Right lobe of liver (tissue), 6 donors: ENCODE data around the gene RNH1. TPM values are rescaled to one million over a fixed set of nuclear protein-coding genes. Genes with fewer than 3 reads are reported as not detected.

Experiments
- ATAC-seq, 4 donors: fragments of 200-7000 bp; cut with Tn5 transposase; one replicate each; pipeline ENCODE4 v1.9.1; 2020; ENCODE audit warnings: mild to moderate bottlenecking in 4 of 4, moderate library complexity in 4 of 4
- DNase-seq, 3 donors: peaks; one replicate each; pipeline ENCODE4 v3.0.0-alpha.2; 2020
- H3K27ac ChIP-seq, 3 donors: fragments of 200-600 bp; one replicate each; pipeline ENCODE4 v1.8.0; 2022
- H3K27me3 ChIP-seq, 2 donors: fragments of 200-600 bp; one replicate each; pipeline ENCODE4 v1.8.0; 2022
- H3K36me3 ChIP-seq, 4 donors: fragments of 200-600 bp; sonication (generic) in 1 of 4; one replicate each; pipeline versions ENCODE4 v1.5.1 to v1.8.0; 2017 to 2022; ENCODE audit warnings: control low read depth in 1 of 4
- H3K4me1 ChIP-seq, 4 donors: fragments of 200-600 bp; sonication (generic) in 1 of 4; one replicate each; pipeline versions ENCODE4 v1.5.1 to v1.8.0; 2017 to 2022; ENCODE audit warnings: control low read depth in 1 of 4
- H3K4me3 ChIP-seq, 3 donors: fragments of 200-600 bp; one replicate each; pipeline ENCODE4 v1.8.0; 2022
- H3K9me3 ChIP-seq, 4 donors: fragments of 200-600 bp; sonication (generic) in 1 of 4; one replicate each; pipeline versions ENCODE4 v1.5.1 to v1.8.0; 2017 to 2022; ENCODE audit warnings: control low read depth in 1 of 4
- POLR2A ChIP-seq: fragments of 450-650 bp; IDR thresholded peaks from one replicate; pipeline ENCODE4 v1.6.1; 2017; ENCODE audit warnings: antibody characterized with exemption, mild to moderate bottlenecking
- WGBS: methylation state at CpG from one replicate; pipeline ENCODE4 v1.1.6; 2018; ENCODE audit warnings: low coverage, low lambda C conversion rate; ENCODE audit not compliant: insufficient coverage; ENCODE audit errors: missing lambda C conversion rate; 5-methylcytosine and 5-hydroxymethylcytosine counted together
- intact Hi-C, 2 donors: fragments of 100-400 bp; cut with DNase I; formaldehyde crosslinking; loops; one replicate each; pipeline versions ENCODE4 v1.11.2 to v1.14.1; 2022
- total RNA-seq, 6 experiments: library from RNA; depleted of rRNA in 2 of 6; stranded (reverse); fragments of >200 nt in 2 of 6; fragmentation: NEBNext Ultra II Directional in 3 of 6; extraction: Animal tissue kit (Norgen Biotek cat#: 25700) in 3 of 6; gene quantifications; one replicate each; pipeline versions ENCODE4 v1.1.0 to v1.2.4, GENCODE V29; 2016 to 2023
- TF ChIP-seq, protein P1 (sequence below), 4 donors: fragments of 200-600 bp in 3 of 4; fragments of 450-650 bp in 1 of 4; IDR thresholded peaks; one replicate each; pipeline versions ENCODE4 v1.5.1 to v1.8.0; 2016 to 2022; ENCODE audit warnings: antibody characterized with exemption in 4 of 4, mild to moderate bottlenecking in 2 of 4
- donor health status: DM: no; HTN: yes; CAD: no.
- donor health status: DM: no; HTN: no; CAD: no.
- donor health status: DM: no; HTN: no; CAD: no.
- donor health status: DM: no; HTN: yes; CAD: no.
- donor health status: DM: no; HTN: yes; CAD: no.

Gene RNH1
- total RNA-seq, 6 experiments from 2014 or later, result 66.4 to 135 (median 76.2) TPM

DNA sequence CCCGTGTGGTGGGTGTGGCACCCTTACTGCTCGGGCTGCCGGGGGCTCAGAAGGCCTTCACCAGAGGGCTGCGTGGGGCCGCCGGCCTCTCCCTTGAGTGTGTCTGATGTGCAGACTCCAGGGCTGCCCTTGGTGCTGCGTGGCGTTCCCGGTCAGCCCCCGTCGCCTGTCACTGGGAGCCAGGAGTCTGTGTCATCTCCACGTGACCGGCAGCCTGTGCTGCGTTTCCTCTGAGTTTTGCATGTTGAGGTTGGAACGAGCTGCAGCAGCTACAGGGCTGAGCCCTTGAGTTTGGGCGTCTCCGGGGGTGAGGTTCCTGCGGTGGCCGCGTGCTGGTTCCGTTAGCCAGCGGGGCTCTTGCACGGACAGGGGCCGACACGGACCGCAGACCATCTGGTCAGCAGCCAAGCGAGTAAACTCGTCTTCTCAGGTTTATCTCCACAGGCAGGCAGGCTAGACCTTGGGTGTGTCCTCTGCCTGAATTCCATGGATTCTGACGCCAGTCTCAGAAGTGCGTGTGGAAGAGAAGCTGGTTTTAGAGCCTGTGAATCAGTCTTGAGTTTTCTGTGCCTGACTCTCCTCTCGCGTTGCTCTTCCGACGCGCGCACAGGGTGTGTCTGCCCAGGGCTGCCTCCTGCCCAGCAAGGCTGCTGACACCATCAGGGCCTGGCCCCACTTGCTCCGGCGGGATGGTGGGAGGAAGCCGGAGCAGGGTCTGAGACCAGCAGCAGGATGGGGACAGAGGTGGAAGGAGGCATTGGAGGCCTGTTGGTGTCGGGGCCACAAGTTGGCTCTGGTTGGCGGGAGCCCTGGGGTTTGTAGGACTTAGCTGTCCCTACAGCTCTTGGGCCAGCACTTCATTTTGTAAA is 46.5 kb downstream of the RNH1 start:
- Histone ChIP-seq H3K27ac (no peak overlapping the region), H3K9me3 (no peaks in the 10 kb centered on the region), H3K36me3 (peaks cover 0 to 9% (median 0%) of the 10 kb centered on the region in 4 donors), H3K4me3 (no peak overlapping the region), H3K4me1 (no peaks in the 10 kb centered on the region), H3K27me3 (no peaks in the 10 kb centered on the region)
- no peak for TF ChIP-seq POLR2A
- TF ChIP-seq, protein P1, sequence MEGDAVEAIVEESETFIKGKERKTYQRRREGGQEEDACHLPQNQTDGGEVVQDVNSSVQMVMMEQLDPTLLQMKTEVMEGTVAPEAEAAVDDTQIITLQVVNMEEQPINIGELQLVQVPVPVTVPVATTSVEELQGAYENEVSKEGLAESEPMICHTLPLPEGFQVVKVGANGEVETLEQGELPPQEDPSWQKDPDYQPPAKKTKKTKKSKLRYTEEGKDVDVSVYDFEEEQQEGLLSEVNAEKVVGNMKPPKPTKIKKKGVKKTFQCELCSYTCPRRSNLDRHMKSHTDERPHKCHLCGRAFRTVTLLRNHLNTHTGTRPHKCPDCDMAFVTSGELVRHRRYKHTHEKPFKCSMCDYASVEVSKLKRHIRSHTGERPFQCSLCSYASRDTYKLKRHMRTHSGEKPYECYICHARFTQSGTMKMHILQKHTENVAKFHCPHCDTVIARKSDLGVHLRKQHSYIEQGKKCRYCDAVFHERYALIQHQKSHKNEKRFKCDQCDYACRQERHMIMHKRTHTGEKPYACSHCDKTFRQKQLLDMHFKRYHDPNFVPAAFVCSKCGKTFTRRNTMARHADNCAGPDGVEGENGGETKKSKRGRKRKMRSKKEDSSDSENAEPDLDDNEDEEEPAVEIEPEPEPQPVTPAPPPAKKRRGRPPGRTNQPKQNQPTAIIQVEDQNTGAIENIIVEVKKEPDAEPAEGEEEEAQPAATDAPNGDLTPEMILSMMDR (IDR thresholded peaks at IDR 0.05), result no peak
- no peak for DNase-seq
- intact Hi-C loops, result no loop called here
- no peak for ATAC-seq
- 93% methylated on average over 14 of the region's 41 CpGs for WGBS

DNA sequence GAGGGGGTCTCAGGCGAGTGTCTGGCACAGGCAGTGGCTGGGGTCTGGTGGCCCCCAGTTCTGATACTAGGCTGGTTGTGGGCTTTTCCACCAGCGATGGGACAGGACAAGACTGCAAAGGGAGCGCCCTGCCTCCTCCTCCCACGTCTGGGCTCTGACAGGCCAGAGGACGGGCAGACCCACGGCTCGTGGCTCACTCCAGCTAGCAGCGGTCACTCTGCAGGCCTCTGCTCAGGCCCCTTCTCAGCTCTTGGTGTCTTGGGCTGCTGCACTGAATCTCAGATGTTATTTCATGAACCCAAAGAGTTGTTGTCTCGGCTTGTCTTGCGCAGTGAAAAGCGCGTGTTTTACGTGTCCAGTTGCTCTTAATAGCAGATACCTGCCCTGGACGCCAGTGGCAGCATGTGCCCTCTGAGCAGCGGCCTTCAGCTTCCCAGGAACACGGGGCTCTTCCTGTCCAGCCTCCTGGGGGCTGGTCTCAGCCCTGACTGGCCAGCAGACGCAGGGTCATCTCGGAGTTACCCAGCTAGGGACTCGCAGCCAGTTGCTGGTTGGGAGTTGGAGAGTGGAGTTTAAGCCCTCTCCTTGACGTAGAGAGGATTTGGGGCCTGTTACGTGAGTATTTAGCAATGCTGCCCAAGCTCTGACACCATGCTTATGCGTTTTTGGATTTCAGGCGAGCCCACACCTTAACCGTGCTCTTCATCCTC is 47.4 kb downstream of the RNH1 start:
- Histone ChIP-seq H3K27me3 (no peaks in the 10 kb centered on the region), H3K4me1 (no peaks in the 10 kb centered on the region), H3K36me3 (peaks cover 0 to 9% (median 0%) of the 10 kb centered on the region in 4 donors), H3K27ac (no peak overlapping the region), H3K9me3 (no peaks in the 10 kb centered on the region), H3K4me3 (no peak overlapping the region)
- no peak for TF ChIP-seq POLR2A
- DNase-seq (no peak), ATAC-seq (no peak)
- 81% methylated on average over 8 of the region's 24 CpGs for WGBS
- intact Hi-C loops, result loop anchor here in 1 of 2 donors (10.0 kb wide), 1 partner anchor 55 kb away; no protein-coding TSS in a partner anchor

DNA sequence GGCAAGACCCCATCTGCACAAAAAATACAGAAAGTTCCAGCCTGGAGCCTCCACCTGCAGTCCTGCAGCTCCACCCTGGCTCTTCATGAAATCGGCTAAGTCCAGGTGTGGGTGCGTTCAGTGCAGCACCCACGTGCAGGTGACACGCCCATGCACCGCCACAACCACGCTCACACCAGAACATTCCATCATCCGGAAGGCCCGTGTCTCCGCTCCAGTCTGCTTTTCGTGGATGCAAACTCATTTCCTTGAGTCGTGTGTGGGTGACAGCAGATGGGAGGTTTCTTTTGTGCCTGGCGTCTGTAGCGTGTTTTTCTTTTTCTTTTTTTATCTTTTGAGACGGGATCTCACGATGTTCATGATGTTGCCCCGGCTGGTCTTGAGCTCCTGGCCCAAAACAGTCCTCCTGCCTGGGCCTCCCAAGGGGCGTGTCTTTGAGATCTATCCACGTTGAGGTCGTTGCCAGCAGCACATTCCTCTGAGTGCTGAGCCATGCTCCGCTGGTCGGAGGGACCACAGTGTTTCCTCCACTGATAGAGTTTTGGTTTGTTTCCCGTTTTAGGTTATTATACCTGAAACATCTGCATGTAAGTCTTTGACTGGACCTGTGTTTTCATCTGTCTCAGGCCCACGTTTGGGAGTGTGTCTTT is 49.8 kb downstream of the RNH1 start:
- H3K36me3 ChIP-seq, result peaks cover 0 to 9% (median 2%) of the 10 kb centered on the region in 4 donors
- ATAC-seq, result no peak
- H3K4me3 ChIP-seq, result no peak overlapping the region
- no peaks in the 10 kb centered on the region for H3K4me1 ChIP-seq
- intact Hi-C loops, result loop anchor here in 1 of 2 donors (10.0 kb wide), 1 partner anchor 52 kb away; no protein-coding TSS in a partner anchor
- TF ChIP-seq POLR2A, result no peak
- TF ChIP-seq, protein P1 (IDR thresholded peaks at IDR 0.05), result no peak
- no peak overlapping the region for H3K27ac ChIP-seq
- no peaks in the 10 kb centered on the region for H3K9me3 ChIP-seq
- DNase-seq, result no peak
- no peaks in the 10 kb centered on the region for H3K27me3 ChIP-seq
- WGBS, result 63% methylated on average over 17 of the region's 23 CpGs

DNA sequence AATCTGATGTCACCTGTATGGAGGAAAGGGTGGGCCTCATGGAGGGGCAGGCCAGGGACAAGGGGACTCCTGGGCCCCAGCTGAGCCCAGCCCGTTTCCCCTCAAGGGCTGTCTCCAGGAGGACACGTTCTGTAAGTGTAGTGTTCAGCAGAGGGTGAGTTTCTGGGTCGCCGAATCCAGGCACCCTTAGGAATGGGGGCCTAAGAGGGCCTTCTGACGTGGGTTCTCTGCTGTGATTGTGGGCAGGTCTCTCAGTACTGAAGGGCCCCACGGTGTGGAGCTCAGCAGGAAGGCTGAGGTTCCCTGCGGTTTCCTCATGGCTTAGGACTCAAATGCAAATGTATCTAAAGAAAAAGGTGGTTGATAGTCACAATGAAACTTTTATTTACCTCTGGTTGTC is 50.5 kb downstream of the RNH1 start:
- Histone ChIP-seq H3K4me1 (peaks cover 0 to 2% (median 0%) of the 10 kb centered on the region in 4 donors), H3K4me3 (no peak overlapping the region), H3K27me3 (no peaks in the 10 kb centered on the region), H3K36me3 (peaks cover 0 to 9% (median 2%) of the 10 kb centered on the region in 4 donors), H3K9me3 (no peaks in the 10 kb centered on the region), H3K27ac (no peak overlapping the region)
- ATAC-seq (no peak), DNase-seq (no peak)
- TF ChIP-seq, protein P1 (IDR thresholded peaks at IDR 0.05), result no peak
- intact Hi-C loops, result loop anchor here in 1 of 2 donors (10.0 kb wide), 1 partner anchor 52 kb away; no protein-coding TSS in a partner anchor
- WGBS, result 70% methylated on average over 4 of the region's 7 CpGs
